Natural killer cell (primary cell): ENCODE results near the gene PRDX5. TPM values are rescaled to one million over a fixed set of nuclear protein-coding genes. Genes with fewer than 3 reads are reported as not detected.

Source experiments
- ATAC-seq, 3 donors: fragments of 150-1000 bp in 2 of 3; fragments of 200-7000 bp in 1 of 3; cut with Tn5 transposase; 1 replicate in 1 of 3; 2 replicates in 2 of 3; pipeline ENCODE4 v1.10.0; 2021; ENCODE audit warnings: mild to moderate bottlenecking in 2 of 3, moderate library complexity in 2 of 3
- DNase-seq, 2 donors: peaks; one replicate each; pipeline versions ENCODE4 v3.0.0 to v3.0.0-alpha.2; 2013 to 2021; ENCODE audit warnings: mixed read lengths in 1 of 2
- H3K27ac ChIP-seq: one replicate; pipeline ENCODE4 v1.5.1; 2013; ENCODE audit warnings: mild to moderate bottlenecking, low read length
- H3K27me3 ChIP-seq: one replicate; pipeline ENCODE4 v1.6.1; 2013; ENCODE audit warnings: low read length; ENCODE audit not compliant: control insufficient read depth, insufficient read depth
- H3K36me3 ChIP-seq: one replicate; pipeline ENCODE4 v1.6.1; 2013; ENCODE audit warnings: low read length; ENCODE audit not compliant: control insufficient read depth, insufficient read depth
- H3K4me1 ChIP-seq: one replicate; pipeline ENCODE4 v1.6.1; 2013; ENCODE audit warnings: low read length; ENCODE audit not compliant: control insufficient read depth, insufficient read depth
- H3K4me3 ChIP-seq: one replicate; pipeline ENCODE4 v1.5.1; 2013; ENCODE audit warnings: low read length
- H3K9me3 ChIP-seq: one replicate; pipeline ENCODE4 v1.6.1; 2013; ENCODE audit warnings: low read length; ENCODE audit not compliant: control insufficient read depth, insufficient read depth
- H3K27ac Mint-ChIP-seq, 2 donors: one replicate each; pipeline ENCODE4 v1.8.0; 2022; ENCODE audit warnings: mild to moderate bottlenecking in 2 of 2, mixed read lengths in 2 of 2, moderate library complexity in 1 of 2
- H3K27me3 Mint-ChIP-seq, 2 donors: one replicate each; pipeline ENCODE4 v1.8.0; 2022; ENCODE audit warnings: low read depth in 2 of 2, mixed read lengths in 2 of 2
- H3K36me3 Mint-ChIP-seq: one replicate; pipeline ENCODE4 v1.8.0; 2022; ENCODE audit warnings: mixed read lengths
- H3K4me1 Mint-ChIP-seq, 2 donors: one replicate each; pipeline ENCODE4 v1.8.0; 2022; ENCODE audit warnings: mixed read lengths in 2 of 2
- H3K4me3 Mint-ChIP-seq: one replicate; pipeline ENCODE4 v1.8.0; 2022; ENCODE audit warnings: mild to moderate bottlenecking, moderate library complexity, mixed read lengths
- H3K9me3 Mint-ChIP-seq, 2 donors: one replicate each; pipeline ENCODE4 v1.8.0; 2022; ENCODE audit warnings: mixed read lengths in 2 of 2
- WGBS: methylation state at CpG from one replicate; pipeline ENCODE4 v1.1.7; 2013; ENCODE audit warnings: missing lambda C conversion rate; ENCODE audit not compliant: insufficient coverage; 5-methylcytosine and 5-hydroxymethylcytosine counted together
- intact Hi-C: fragments of 100-400 bp; cut with micrococcal nuclease; formaldehyde crosslinking; loops from one replicate; pipeline ENCODE4 v1.14.2; 2022
- total RNA-seq, 4 donors: library from RNA; stranded (reverse); fragments of 120-200 nt in 1 of 4; gene quantifications; one replicate each; pipeline versions ENCODE4 v1.2.3 to v1.2.4, GENCODE V29; 2013 to 2022
- TF ChIP-seq, protein P1 (sequence below): fragments of 200-600 bp; IDR thresholded peaks from one replicate; pipeline ENCODE4 v1.8.0; 2022; ENCODE audit warnings: antibody characterized with exemption

The PRDX5 gene
- total RNA-seq, 3 donors from 2014 or later (not counting 1 experiment from before 2014, with no cell fraction given) = 85.9 to 104 (median 88.8) TPM

DNA sequence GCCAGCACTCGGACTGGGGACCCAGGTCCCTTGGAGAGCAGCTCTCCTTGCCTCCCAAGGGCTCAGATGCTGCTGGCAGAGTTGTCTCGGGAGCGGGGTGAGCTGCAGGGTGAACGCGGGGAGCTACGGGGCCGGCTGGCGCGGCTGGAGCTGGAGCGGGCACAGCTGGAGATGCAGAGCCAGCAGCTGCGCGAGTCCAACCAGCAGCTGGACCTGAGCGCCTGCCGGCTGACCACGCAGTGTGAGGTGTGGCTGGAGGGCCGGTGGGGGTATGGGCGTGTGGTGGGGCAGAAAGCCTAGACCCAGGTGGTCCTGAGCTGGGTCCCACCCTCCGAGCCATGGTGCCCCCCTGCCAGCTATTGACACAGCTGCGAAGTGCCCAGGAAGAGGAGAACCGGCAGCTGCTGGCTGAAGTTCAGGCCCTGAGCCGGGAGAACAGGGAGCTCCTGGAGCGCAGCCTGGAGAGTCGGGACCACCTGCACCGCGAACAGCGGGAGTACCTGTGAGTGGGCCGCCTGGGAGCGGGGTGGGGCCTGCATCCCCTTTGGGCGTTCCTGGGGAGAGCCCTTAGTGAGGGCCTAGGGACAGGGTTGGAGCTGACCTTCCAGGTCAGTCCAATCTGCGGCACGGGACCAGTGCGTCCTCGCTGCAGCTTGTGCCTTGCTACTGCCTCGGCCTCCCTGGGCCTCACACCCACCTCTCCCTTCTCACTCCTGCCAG is 35.2 kb downstream of the PRDX5 start:
- TF ChIP-seq, protein P1, sequence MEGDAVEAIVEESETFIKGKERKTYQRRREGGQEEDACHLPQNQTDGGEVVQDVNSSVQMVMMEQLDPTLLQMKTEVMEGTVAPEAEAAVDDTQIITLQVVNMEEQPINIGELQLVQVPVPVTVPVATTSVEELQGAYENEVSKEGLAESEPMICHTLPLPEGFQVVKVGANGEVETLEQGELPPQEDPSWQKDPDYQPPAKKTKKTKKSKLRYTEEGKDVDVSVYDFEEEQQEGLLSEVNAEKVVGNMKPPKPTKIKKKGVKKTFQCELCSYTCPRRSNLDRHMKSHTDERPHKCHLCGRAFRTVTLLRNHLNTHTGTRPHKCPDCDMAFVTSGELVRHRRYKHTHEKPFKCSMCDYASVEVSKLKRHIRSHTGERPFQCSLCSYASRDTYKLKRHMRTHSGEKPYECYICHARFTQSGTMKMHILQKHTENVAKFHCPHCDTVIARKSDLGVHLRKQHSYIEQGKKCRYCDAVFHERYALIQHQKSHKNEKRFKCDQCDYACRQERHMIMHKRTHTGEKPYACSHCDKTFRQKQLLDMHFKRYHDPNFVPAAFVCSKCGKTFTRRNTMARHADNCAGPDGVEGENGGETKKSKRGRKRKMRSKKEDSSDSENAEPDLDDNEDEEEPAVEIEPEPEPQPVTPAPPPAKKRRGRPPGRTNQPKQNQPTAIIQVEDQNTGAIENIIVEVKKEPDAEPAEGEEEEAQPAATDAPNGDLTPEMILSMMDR = no peak
- intact Hi-C loops = no loop called here
- Mint-ChIP-seq H3K36me3 (no peaks in the 10 kb centered on the region), H3K27ac (no peak overlapping the region), H3K9me3 (no peaks in the 10 kb centered on the region), H3K27me3 (no peaks in the 10 kb centered on the region), H3K4me1 (peaks cover 0 to 19% of the 10 kb centered on the region in 2 donors), H3K4me3 (no peak overlapping the region)
- H3K27me3 ChIP-seq = no peaks in the 10 kb centered on the region
- H3K4me1 ChIP-seq = peaks cover 13% of the 10 kb centered on the region
- peaks cover 32% of the 10 kb centered on the region for H3K36me3 ChIP-seq
- no peak overlapping the region for H3K27ac ChIP-seq
- 96% methylated on average over 34 of the region's 34 CpGs for WGBS
- DNase-seq (no peak), ATAC-seq (no peak)
- no peak overlapping the region for H3K4me3 ChIP-seq
- H3K9me3 ChIP-seq = no peaks in the 10 kb centered on the region

DNA sequence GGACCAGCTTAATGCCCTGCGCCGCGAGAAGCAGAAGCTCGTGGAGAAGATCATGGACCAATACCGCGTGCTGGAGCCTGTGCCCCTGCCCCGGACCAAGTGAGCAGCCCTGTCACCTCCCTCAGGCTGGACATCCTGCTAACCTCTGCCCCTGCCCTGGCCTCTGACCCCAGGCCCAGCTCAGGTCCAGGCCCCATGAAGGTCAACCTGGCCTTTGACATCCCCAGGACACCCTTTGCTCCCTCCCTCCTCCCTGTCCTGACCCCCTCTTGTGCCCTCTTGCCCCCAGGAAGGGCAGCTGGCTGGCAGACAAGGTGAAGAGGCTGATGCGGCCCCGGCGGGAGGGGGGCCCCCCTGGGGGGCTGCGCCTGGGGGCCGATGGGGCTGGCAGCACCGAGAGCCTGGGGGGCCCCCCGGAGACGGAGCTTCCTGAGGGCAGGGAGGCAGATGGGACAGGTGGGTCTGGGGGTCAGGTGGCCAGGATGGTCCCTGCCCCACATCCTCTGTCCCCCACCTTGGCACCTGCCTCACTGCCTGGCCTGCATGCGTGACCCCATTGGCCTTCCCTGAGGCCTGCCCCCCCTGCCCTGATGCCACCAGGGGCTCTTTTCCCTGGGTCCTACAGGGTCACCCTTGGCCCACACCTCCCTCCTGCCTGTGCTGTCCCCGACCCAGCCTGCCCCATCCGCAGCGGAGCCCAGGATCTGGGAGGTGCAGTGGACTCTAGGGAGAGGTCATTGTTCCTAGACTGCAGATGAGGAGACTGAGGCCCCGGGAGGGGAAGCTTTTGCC is 36.0 kb downstream of the PRDX5 start:
- Mint-ChIP-seq H3K4me1 (peaks cover 0 to 22% of the 10 kb centered on the region in 2 donors), H3K27me3 (no peaks in the 10 kb centered on the region), H3K9me3 (no peaks in the 10 kb centered on the region), H3K4me3 (no peak overlapping the region), H3K36me3 (no peaks in the 10 kb centered on the region), H3K27ac (no peak overlapping the region)
- Histone ChIP-seq H3K27ac (no peak overlapping the region), H3K4me1 (peaks cover 20% of the 10 kb centered on the region), H3K4me3 (no peak overlapping the region), H3K9me3 (no peaks in the 10 kb centered on the region), H3K27me3 (no peaks in the 10 kb centered on the region), H3K36me3 (peaks cover 30% of the 10 kb centered on the region)
- no peak for DNase-seq
- intact Hi-C loops = no loop called here
- TF ChIP-seq, protein P1 = no peak
- no peak for ATAC-seq
- 92% methylated on average over 20 of the region's 20 CpGs for WGBS

DNA sequence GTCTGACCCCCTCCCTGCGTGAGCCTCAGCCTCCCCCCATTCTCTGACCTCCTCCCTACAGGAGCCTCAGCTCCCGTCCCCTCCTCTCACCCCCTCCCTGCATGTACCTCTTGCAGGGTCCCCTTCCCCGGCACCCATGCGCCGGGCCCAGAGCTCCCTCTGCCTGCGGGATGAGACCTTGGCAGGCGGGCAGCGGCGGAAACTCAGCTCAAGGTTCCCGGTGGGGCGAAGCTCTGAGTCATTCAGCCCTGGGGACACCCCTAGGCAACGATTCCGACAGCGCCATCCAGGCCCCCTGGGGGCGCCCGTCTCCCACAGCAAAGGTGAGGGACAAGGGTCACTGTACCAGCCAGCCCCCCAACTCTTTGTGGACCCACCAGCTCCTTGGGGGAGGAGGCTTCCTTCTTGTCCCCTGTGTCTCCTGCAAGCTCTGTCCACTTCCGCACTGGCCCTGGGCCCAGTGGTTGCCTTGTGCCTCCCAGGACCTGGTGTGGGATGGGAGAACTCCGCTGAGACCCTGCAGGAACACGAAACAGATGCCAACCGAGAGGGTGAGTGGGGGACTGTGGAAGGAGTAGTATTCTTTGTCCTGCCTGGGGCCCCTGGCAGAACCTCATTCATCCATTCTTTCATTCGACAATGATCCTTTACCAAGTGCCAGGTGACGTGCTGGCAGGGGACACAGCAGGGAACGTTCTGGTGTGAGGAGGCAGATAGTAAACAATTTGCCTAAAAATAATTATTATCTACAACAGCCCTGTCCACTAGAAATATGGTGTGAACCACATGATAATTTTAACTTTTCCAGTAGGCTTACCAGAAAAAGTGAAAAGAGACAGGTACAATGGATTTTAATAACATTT is 37.4 kb downstream of the PRDX5 start:
- H3K27ac ChIP-seq = no peak overlapping the region
- peak in 1 of 2 donors; percentile 66 for DNase-seq
- no peaks in the 10 kb centered on the region for H3K9me3 ChIP-seq
- peaks cover 32% of the 10 kb centered on the region for H3K4me1 ChIP-seq
- 45% methylated on average over 21 of the region's 23 CpGs for WGBS
- TF ChIP-seq, protein P1 = no peak
- H3K36me3 ChIP-seq = peaks cover 25% of the 10 kb centered on the region
- no peak overlapping the region for H3K27ac Mint-ChIP-seq
- H3K27me3 ChIP-seq = no peaks in the 10 kb centered on the region
- no peak overlapping the region for H3K4me3 Mint-ChIP-seq
- ATAC-seq = no peak
- no peak overlapping the region for H3K4me3 ChIP-seq
- intact Hi-C loops = no loop called here
- no peaks in the 10 kb centered on the region for H3K27me3 Mint-ChIP-seq
- H3K9me3 Mint-ChIP-seq = no peaks in the 10 kb centered on the region
- no peaks in the 10 kb centered on the region for H3K36me3 Mint-ChIP-seq
- H3K4me1 Mint-ChIP-seq = peaks cover 9 to 32% of the 10 kb centered on the region in 2 donors
